ENCODE measurements around the gene OR6C65.
"Not testable (repeated sequence)": the region's sequence is repeated elsewhere in the genome, so short reads cannot be mapped to it uniquely, and the experiment has no call there.

OR6C65 gene

GRCh38 chr12:55414396-55414823 is 14.1 kb downstream of the OR6C65 start:
- not testable (repeated sequence) for H3K4me1 ChIP-seq (ENCODE audit: control insufficient read depth, insufficient read depth, low read length); H3K4me3 ChIP-seq (ENCODE audit: low read length); H3K36me3 ChIP-seq (ENCODE audit: control insufficient read depth, insufficient read depth, low read length); H3K27me3 ChIP-seq (ENCODE audit: control insufficient read depth, insufficient read depth, low read length); H3K27ac ChIP-seq (ENCODE audit: low read depth, low read length); H3K9ac ChIP-seq (ENCODE audit: low read length)

- not testable (repeated sequence) for H3K9ac ChIP-seq (ENCODE audit: low read length); H3K4me3 ChIP-seq (ENCODE audit: low read length); H3K27ac ChIP-seq (ENCODE audit: low read depth, low read length)
These were observed 14.6 kb downstream of the OR6C65 start for GRCh38 chr12:55414889-55415288.

GRCh38 chr12:55416961-55417360 is 16.6 kb downstream of the OR6C65 start:
- Histone ChIP-seq H3K27me3 (ENCODE audit: control insufficient read depth, insufficient read depth, low read length) (no peaks in the 10 kb centered on the region), H3K4me3 (ENCODE audit: low read length) (no peak overlapping the region), H3K4me1 (ENCODE audit: control insufficient read depth, insufficient read depth, low read length) (no peaks in the 10 kb centered on the region), H3K27ac (ENCODE audit: low read depth, low read length) (no peak overlapping the region), H3K9ac (ENCODE audit: low read length) (no peak overlapping the region), H3K36me3 (ENCODE audit: control insufficient read depth, insufficient read depth, low read length) (no peaks in the 10 kb centered on the region)

More at GRCh38 chr12:55414889-55415288, 14.6 kb downstream of the OR6C65 start:
- H3K4me1 ChIP-seq (ENCODE audit: control insufficient read depth, insufficient read depth, low read length); H3K36me3 ChIP-seq (ENCODE audit: control insufficient read depth, insufficient read depth, low read length); H3K27me3 ChIP-seq (ENCODE audit: control insufficient read depth, insufficient read depth, low read length): not testable (repeated sequence)

- no peak overlapping the region for H3K4me3 ChIP-seq (ENCODE audit: low read length)
- no peak overlapping the region for H3K27ac ChIP-seq (ENCODE audit: low read depth, low read length)
- H3K36me3 ChIP-seq (ENCODE audit: control insufficient read depth, insufficient read depth, low read length) = no peaks in the 10 kb centered on the region
- no peaks in the 10 kb centered on the region for H3K27me3 ChIP-seq (ENCODE audit: control insufficient read depth, insufficient read depth, low read length)
- H3K4me1 ChIP-seq (ENCODE audit: control insufficient read depth, insufficient read depth, low read length) = no peaks in the 10 kb centered on the region
- no peak overlapping the region for H3K9ac ChIP-seq (ENCODE audit: low read length)
These were observed 20.1 kb downstream of the OR6C65 start for GRCh38 chr12:55420307-55420962.

- H3K4me1 ChIP-seq (ENCODE audit: control insufficient read depth, insufficient read depth, low read length) = no peaks in the 10 kb centered on the region
These were observed 25.6 kb downstream of the OR6C65 start, which contains the start of gene OR6C76 for GRCh38 chr12:55425954-55426353. Gene OR6C76, plus strand, starts transcription at chr12:55426254. Its CDS starts 0 bp downstream, at chr12:55426254.

GRCh38 chr12:55428331-55429243 is 28.3 kb downstream of the OR6C65 start:
- H3K4me3 ChIP-seq (ENCODE audit: low read length) = no peak overlapping the region
- no peak overlapping the region for H3K27ac ChIP-seq (ENCODE audit: low read depth, low read length)

More at GRCh38 chr12:55425954-55426353, 25.6 kb downstream of the OR6C65 start, which contains the start of gene OR6C76:
- Histone ChIP-seq H3K36me3 (ENCODE audit: control insufficient read depth, insufficient read depth, low read length) (no peaks in the 10 kb centered on the region), H3K27me3 (ENCODE audit: control insufficient read depth, insufficient read depth, low read length) (no peaks in the 10 kb centered on the region), H3K27ac (ENCODE audit: low read depth, low read length) (no peak within 1 kb of the TSS), H3K9ac (ENCODE audit: low read length) (no peak within 1 kb of the TSS), H3K4me3 (ENCODE audit: low read length) (no peak within 1 kb of the TSS)

GRCh38 chr12:55441233-55441632 is 40.9 kb downstream of the OR6C65 start:
- H3K9ac ChIP-seq (ENCODE audit: low read length); H3K4me3 ChIP-seq (ENCODE audit: low read length); H3K36me3 ChIP-seq (ENCODE audit: control insufficient read depth, insufficient read depth, low read length); H3K27me3 ChIP-seq (ENCODE audit: control insufficient read depth, insufficient read depth, low read length); H3K4me1 ChIP-seq (ENCODE audit: control insufficient read depth, insufficient read depth, low read length); H3K27ac ChIP-seq (ENCODE audit: low read depth, low read length): not testable (repeated sequence)

More at GRCh38 chr12:55428331-55429243, 28.3 kb downstream of the OR6C65 start:
- Histone ChIP-seq H3K27me3 (ENCODE audit: control insufficient read depth, insufficient read depth, low read length) (no peaks in the 10 kb centered on the region), H3K36me3 (ENCODE audit: control insufficient read depth, insufficient read depth, low read length) (no peaks in the 10 kb centered on the region), H3K9ac (ENCODE audit: low read length) (no peak overlapping the region), H3K4me1 (ENCODE audit: control insufficient read depth, insufficient read depth, low read length) (no peaks in the 10 kb centered on the region)

- Histone ChIP-seq H3K27me3 (ENCODE audit: control insufficient read depth, insufficient read depth, low read length) (no peaks in the 10 kb centered on the region), H3K4me3 (ENCODE audit: low read length) (no peak within 1 kb of the TSS), H3K27ac (ENCODE audit: low read depth, low read length) (no peak within 1 kb of the TSS), H3K4me1 (ENCODE audit: control insufficient read depth, insufficient read depth, low read length) (no peaks in the 10 kb centered on the region), H3K36me3 (ENCODE audit: control insufficient read depth, insufficient read depth, low read length) (no peaks in the 10 kb centered on the region), H3K9ac (ENCODE audit: low read length) (no peak within 1 kb of the TSS)
These were observed 43.4 kb downstream of the OR6C65 start, which contains the start of gene OR6C2 for GRCh38 chr12:55443776-55444175. Gene OR6C2, plus strand, starts transcription at chr12:55444076. Its CDS starts 8,138 bp downstream, at chr12:55452214.

- Histone ChIP-seq H3K4me1 (ENCODE audit: control insufficient read depth, insufficient read depth, low read length) (no peaks in the 10 kb centered on the region), H3K27ac (ENCODE audit: low read depth, low read length) (no peak overlapping the region), H3K36me3 (ENCODE audit: control insufficient read depth, insufficient read depth, low read length) (no peaks in the 10 kb centered on the region), H3K9ac (ENCODE audit: low read length) (no peak overlapping the region), H3K4me3 (ENCODE audit: low read length) (no peak overlapping the region), H3K27me3 (ENCODE audit: control insufficient read depth, insufficient read depth, low read length) (no peaks in the 10 kb centered on the region)
These were observed 45.0 kb downstream of the OR6C65 start for GRCh38 chr12:55445357-55445756.

GRCh38 chr12:55446326-55446725 is 46.0 kb downstream of the OR6C65 start:
- Histone ChIP-seq H3K4me1 (ENCODE audit: control insufficient read depth, insufficient read depth, low read length) (no peaks in the 10 kb centered on the region), H3K4me3 (ENCODE audit: low read length) (no peak overlapping the region), H3K27me3 (ENCODE audit: control insufficient read depth, insufficient read depth, low read length) (no peaks in the 10 kb centered on the region), H3K9ac (ENCODE audit: low read length) (no peak overlapping the region), H3K36me3 (ENCODE audit: control insufficient read depth, insufficient read depth, low read length) (no peaks in the 10 kb centered on the region), H3K27ac (ENCODE audit: low read depth, low read length) (no peak overlapping the region)

- no peak overlapping the region for H3K9ac ChIP-seq (ENCODE audit: low read length)
These were observed 48.5 kb downstream of the OR6C65 start for GRCh38 chr12:55448825-55449224.

More at GRCh38 chr12:55448825-55449224, 48.5 kb downstream of the OR6C65 start:
- Histone ChIP-seq H3K27ac (ENCODE audit: low read depth, low read length) (no peak overlapping the region), H3K36me3 (ENCODE audit: control insufficient read depth, insufficient read depth, low read length) (no peaks in the 10 kb centered on the region), H3K4me3 (ENCODE audit: low read length) (no peak overlapping the region), H3K4me1 (ENCODE audit: control insufficient read depth, insufficient read depth, low read length) (no peaks in the 10 kb centered on the region), H3K27me3 (ENCODE audit: control insufficient read depth, insufficient read depth, low read length) (no peaks in the 10 kb centered on the region)
